Umbilical cord (tissue), 2 donors: ENCODE results near the gene FBH1. TPM values are rescaled to one million over a fixed set of nuclear protein-coding genes. Genes with fewer than 3 reads are reported as not detected.
"Not testable (repeated sequence)": the region's sequence is repeated elsewhere in the genome, so short reads cannot be mapped to it uniquely, and the experiment has no call there.

Source experiments
- DNase-seq: peaks from one replicate; pipeline ENCODE4 v3.0.0-alpha.2; 2015; ENCODE audit warnings: low spot score
- total RNA-seq: library from RNA; depleted of rRNA; stranded (reverse); fragments of >200 nt; gene quantifications from one replicate; pipeline ENCODE4 v1.2.3, GENCODE V29; 2014; ENCODE audit warnings: low replicate concordance; ENCODE audit not compliant: insufficient read depth

FBH1 gene
- 62.1 TPM for total RNA-seq

GRCh38 chr10:5889624-5890451 lies at the start of gene FBH1, which contains the start of gene ANKRD16:
Gene FBH1 (plus strand): TSS chr10:5890243. CDS start chr10:5890346, 103 bp downstream.
Gene ANKRD16 (minus strand): TSS chr10:5889893. CDS start chr10:5889354, 539 bp downstream.
- peak; percentile 99 for DNase-seq

DNA sequence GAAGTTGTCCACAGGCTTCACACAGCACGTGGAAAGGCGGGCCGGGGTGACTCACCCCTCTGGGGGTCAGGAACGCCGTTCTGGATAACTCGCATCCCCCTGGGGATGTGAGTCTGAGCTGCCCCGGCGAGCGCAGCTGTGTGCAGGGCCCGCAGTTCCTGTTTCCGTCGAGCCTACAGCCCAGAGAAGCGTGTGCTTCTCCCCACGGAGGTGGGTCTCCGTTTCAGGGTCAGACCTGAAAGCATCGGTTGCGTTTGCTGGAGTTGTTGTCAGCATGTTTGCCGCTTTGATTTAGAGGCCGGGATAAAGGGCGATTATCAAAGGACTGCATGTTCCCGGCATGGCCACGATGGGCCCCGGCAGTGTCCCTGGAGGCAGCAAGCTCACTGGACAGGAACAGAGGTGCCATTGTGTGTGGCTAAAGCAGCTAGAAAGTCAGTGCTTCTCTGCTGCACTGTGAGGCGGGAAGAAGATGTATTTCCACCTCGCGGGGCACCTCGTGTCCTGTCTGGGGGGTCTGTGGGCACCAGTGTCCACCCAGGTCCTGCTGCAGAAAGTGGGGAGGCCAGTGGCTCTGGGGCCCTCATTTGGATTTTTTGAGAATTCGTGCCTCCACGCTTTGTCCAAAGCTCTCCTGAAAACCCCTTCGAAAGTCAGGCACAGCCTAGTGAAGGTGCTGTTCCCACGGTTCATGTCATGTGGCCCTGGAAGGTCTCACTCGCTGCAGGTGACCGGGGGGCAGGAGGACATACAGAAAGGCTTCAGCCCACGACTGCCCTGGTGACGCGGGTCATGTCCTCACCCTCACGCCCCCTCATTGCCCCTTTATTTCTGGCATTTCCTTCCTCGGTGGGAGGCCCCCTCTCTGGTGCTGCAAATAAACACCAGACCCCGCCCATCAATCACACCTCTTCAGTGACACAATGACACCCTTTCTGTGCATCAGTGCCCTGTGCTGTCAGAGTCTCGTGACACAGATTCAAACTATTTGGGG lies 49.4 kb upstream of the FBH1 start:
- no peak for DNase-seq

DNA sequence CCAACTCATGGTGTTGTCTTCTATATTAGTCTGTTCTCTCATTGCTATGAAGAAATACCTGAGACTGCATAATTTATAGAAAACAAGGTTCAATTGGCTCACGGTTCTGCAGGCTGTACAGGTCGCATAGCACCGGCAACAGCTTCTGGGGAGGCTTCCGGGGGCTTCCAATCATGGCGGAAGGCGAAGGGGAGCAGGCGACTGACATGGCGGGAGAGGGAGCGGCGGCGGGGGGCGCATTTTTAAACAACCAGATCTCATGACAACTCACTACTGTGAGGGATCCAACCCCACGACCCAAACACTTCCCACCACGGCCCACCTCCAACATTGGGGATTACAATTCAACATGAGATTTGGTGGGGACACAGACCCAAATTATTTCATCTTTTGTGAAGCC lies 48.1 kb upstream of the FBH1 start:
- DNase-seq: no peak

DNA sequence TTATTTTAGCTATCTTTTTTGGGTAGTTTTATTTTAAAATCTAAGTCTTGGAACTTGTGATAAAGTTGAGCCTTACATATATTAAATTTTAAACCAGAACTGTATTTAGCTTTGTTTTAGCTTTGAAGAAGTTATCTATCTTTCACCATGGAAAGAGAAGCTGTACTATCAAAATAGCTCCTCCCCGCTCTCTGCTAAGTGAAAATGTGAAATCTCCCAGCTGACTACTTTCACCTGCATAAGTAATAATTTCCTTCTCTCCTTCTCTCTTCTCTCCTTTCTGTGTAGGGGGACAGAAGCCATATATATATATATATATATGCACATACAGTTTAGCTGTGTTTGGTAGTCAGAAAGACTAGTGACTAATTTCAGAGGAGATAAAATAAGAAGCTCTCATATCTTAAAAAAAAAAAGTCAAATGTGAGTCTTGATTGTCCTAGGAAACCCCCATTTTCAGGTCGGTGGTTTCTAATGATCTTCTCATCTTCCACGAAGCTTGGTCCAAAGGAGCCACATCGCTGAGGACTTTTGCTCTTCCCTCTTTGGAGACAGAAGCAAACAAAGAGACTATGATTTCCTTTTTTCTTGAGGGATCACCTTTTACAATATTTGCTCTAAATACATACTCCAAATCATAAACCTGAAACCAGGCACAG lies 46.2 kb upstream of the FBH1 start:
- DNase-seq: no peak

GRCh38 chr10:5844345-5845055 lies 45.5 kb upstream of the FBH1 start:
- peak; percentile 13 for DNase-seq

GRCh38 chr10:5846667-5847066 lies 43.4 kb upstream of the FBH1 start:
- not testable (repeated sequence) for DNase-seq

GRCh38 chr10:5854131-5854475 lies 35.9 kb upstream of the FBH1 start:
- peak; percentile 79 for DNase-seq

DNA sequence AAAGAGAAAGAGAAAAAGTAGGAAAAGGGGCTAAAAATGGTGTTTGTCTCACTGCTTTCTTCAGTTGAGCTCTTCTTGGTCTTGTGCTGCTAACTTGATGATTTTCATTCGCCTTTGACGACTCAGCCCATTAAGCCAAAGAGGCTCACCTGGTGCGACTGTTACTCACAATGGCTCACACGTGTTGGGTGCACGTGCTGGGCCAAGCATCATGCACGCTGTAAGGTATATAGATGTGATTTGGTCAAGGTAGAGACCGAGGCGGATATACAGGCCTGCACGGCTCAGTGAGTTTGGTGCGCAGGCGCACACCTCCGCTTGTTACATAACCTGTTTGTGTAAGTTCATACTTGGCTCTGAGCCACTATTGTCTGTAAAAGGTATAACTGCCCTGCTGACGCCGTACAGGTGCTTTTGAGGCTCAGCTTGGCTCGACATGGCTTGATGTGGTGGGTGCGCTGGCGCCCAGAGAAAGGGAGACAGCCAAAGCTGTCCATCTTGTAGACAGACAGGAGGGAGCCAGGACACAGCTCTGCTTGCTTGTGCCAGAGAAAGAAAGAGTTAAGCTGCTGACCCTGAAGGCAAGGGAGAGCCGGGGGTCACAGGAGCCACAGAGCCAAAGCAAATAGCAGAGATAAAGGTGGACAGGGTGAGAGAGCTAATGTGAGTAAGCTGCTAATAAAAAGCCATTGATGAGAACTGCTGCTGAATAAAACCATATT lies 33.9 kb upstream of the FBH1 start:
- DNase-seq: no peak

DNA sequence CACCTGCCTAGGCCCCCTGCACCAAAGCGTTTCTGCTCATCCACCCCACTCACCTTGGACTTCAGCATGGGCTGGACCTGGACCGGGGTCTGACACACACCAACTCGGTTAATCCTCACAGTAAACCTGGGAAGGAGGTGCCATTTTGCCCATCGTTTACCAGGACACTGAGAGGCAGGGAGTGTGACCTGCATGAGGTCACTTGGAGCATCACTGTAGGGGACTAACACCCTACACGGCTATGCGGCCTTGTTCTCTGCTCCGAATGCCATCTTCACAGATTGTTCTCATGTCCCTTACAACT lies 33.4 kb upstream of the FBH1 start:
- no peak for DNase-seq

GRCh38 chr10:5858811-5859210 lies 31.2 kb upstream of the FBH1 start:
- no peak for DNase-seq

DNA sequence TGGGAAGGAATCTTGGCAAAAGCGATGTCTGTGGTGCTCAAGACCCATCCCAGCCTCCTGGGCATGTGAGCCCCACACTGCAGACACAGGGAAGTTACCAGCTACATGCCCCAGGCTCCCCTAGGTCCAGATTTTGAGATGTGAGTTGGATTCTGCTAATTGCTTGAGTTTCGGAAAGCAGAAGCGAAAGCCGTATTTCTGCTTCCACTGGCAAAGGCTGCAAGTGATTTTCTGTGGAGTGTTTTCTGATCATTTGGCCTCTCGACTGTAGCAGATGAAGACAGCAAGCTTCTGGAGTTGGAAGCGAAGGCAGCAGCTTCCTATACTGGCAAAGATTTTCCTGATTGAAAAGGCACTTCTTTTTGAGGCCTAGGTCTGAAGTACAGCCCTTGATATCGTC lies 30.0 kb upstream of the FBH1 start:
- DNase-seq: peak; percentile 40

- DNase-seq: no peak
These were observed 27.6 kb upstream of the FBH1 start for GRCh38 chr10:5862360-5862961.

DNA sequence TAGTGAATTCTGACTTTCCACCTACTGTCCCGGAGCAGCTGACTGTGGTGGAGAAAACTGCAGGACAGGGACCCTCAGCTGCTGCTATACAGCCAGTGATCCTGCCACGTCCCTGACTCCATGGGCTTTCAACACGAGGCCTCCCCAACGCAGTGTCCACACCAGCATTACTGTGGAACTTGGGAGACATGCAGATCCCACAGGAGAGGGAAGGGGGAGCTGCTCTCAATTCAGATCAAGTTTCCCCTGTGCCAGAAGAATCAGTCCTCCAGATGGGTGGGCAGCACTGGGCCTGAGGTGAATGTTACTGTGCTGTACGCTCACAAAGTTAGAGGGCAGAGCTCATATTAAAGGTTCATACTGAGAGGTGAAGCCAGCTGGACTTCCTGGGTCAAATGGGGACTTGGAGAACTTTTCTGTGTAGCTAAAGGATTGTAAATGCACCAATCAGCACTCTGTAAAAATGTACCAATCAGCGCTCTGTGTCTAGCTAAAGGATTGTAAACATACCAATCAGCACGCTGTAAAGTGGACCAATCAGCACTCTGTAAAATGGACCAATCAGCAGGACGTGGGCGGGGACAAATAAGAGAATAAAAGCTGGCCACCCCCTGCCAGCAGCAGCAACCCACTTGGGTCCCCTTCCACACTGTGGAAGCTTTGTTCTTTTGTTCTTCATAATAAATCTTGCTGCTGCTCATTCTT lies 26.9 kb upstream of the FBH1 start:
- not testable (repeated sequence) for DNase-seq

GRCh38 chr10:5866451-5867081 lies 23.5 kb upstream of the FBH1 start:
- not testable (repeated sequence) for DNase-seq

DNA sequence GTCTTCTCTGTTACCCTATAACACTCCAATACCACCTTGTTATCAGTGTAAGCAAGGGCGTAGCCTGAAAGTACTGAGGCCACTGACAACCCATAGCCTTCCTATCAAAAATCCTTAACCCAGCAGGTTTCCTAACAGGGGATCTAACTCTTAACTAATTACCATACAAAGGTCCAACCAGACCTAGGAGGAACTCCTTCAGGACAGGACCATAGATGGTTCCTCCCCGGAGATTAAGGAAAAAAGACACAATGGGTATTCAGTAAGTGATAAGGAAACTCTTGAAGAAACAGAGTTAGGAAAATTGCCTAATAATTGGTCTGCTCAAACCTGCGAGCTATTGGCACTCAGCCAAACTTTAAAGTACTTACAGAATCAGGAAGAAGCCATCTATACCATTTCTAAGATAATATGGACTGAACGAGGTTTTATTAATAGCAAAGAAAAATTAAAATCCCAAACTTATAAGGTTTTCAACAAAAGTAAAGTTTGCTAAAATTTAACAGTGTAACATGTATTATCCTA lies 22.9 kb upstream of the FBH1 start:
- peak; percentile 9 for DNase-seq

DNA sequence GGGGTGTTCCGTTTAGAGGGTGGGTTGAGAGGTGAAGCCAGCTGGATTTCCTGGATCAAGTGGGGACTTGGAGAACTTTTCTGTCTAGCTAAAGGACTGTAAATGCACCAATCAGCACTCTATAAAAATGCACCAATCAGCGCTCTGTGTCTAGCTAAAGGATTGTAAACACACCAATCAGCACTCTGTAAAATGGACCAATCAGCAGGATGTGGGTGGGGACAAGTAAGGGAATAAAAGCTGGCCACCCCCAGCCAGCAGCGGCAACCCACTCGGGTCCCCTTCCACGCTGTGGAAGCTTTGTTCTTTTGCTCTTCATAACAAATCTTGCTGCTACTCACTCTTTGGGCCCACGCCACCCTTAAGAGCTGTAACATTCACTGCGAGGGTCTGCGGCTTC lies 21.7 kb upstream of the FBH1 start:
- DNase-seq: not testable (repeated sequence)

- no peak for DNase-seq
These were observed 20.9 kb upstream of the FBH1 start for GRCh38 chr10:5869156-5869555.

DNA sequence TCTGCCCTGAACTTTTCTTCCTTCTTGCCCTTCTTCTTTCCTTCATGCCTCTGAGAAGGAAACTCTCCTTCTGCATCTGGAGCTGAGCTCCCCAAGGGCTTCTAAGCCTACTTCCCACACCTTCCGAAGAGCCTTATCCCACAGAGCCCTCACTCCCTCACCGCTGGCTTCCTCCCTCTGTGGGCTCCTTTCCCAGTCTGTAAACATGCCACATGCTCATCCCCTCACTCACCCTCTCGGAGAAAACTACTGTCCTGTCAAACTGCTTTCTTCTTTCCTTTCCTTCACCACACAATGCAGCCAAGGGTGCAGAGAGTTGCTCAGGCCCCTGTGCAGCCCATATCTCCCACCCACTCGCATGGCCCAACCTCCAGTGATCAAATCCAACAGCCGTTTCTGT lies 18.4 kb upstream of the FBH1 start:
- no peak for DNase-seq

- peak; percentile 81 for DNase-seq
These were observed 16.5 kb upstream of the FBH1 start for GRCh38 chr10:5873515-5873995.
